GM19397 (cell line): Measurements from ENCODE around the gene KRT79.
"Not testable (repeated sequence)": the region's sequence is repeated elsewhere in the genome, so short reads cannot be mapped to it uniquely, and the experiment has no call there.

Experiments
- ATAC-seq: cut with Tn5 transposase; IDR thresholded peaks from one replicate; pipeline ENCODE4 v1.9.1; 2021; ENCODE audit warnings: mild to moderate bottlenecking, moderate library complexity; ENCODE audit not compliant: unreplicated experiment

Gene KRT79

GRCh38 chr12:52833922-52834726 lies at the start of gene KRT79:
Gene KRT79 (minus strand): TSS chr12:52834311. CDS start chr12:52834260, 51 bp downstream.
- no peak for ATAC-seq

GRCh38 chr12:52880499-52880898 lies 46.4 kb upstream of the KRT79 start:
- not testable (repeated sequence) for ATAC-seq

GRCh38 chr12:52879394-52880351 lies 45.6 kb upstream of the KRT79 start:
- ATAC-seq = no peak

- no peak for ATAC-seq
These were observed 44.6 kb upstream of the KRT79 start for GRCh38 chr12:52878507-52879393.

GRCh38 chr12:52877242-52877641 lies 43.1 kb upstream of the KRT79 start:
- ATAC-seq = no peak

GRCh38 chr12:52876372-52876771 lies 42.3 kb upstream of the KRT79 start:
- no peak for ATAC-seq

GRCh38 chr12:52874573-52875435 lies 40.7 kb upstream of the KRT79 start:
- no peak for ATAC-seq

- peak; percentile 43 for ATAC-seq
These were observed 39.9 kb upstream of the KRT79 start for GRCh38 chr12:52873832-52874572.

GRCh38 chr12:52873513-52873831 lies 39.4 kb upstream of the KRT79 start:
- no peak for ATAC-seq

GRCh38 chr12:52872644-52873389 lies 38.7 kb upstream of the KRT79 start:
- no peak for ATAC-seq

- no peak for ATAC-seq
These were observed 37.4 kb upstream of the KRT79 start for GRCh38 chr12:52871291-52872039.

GRCh38 chr12:52870361-52871290 lies 36.5 kb upstream of the KRT79 start:
- peak; percentile 54 for ATAC-seq

GRCh38 chr12:52867642-52868041 lies 33.5 kb upstream of the KRT79 start:
- no peak for ATAC-seq

GRCh38 chr12:52867152-52867551 lies 33.0 kb upstream of the KRT79 start:
- ATAC-seq = no peak

GRCh38 chr12:52865090-52865944 lies 31.2 kb upstream of the KRT79 start:
- no peak for ATAC-seq

- ATAC-seq = no peak
These were observed 27.9 kb upstream of the KRT79 start for GRCh38 chr12:52862023-52862422.
